HepG2 (cell line): ENCODE results near the gene FAHD1. TPM values are rescaled to one million over a fixed set of nuclear protein-coding genes. Genes with fewer than 3 reads are reported as not detected.

Experiments used
- CHCHD3 ChIP-seq: sonication (generic); formaldehyde crosslinking; IDR thresholded peaks from 2 replicates; pipeline ENCODE4 v1.8.0; 2022; ENCODE audit warnings: mild to moderate bottlenecking, missing genetic modification reagents, moderate library complexity
- GABPB1 ChIP-seq: IDR thresholded peaks from 2 replicates; pipeline ENCODE4 v1.6.1; 2016; ENCODE audit warnings: mild to moderate bottlenecking, missing genetic modification reagents, moderate library complexity, missing compliant biosample characterization
- GMEB1 ChIP-seq: sonication (generic); formaldehyde crosslinking; IDR thresholded peaks from 2 replicates; pipeline ENCODE4 v1.5.1; 2020; ENCODE audit warnings: missing genetic modification reagents, mild to moderate bottlenecking, borderline replicate concordance
- HDAC1 ChIP-seq: sonication (generic); formaldehyde crosslinking; IDR thresholded peaks from 2 replicates; pipeline ENCODE4 v1.5.1; 2020; ENCODE audit warnings: mild to moderate bottlenecking, missing genetic modification reagents
- MBNL3 ChIP-seq: fragments of 250-450 bp; sonication (Bioruptor Pico); conservative IDR thresholded peaks from 2 replicates; pipeline ENCODE4 v1.8.0; 2022; ENCODE audit warnings: mild to moderate bottlenecking, inconsistent platforms
- PBX2 ChIP-seq: IDR thresholded peaks from 2 replicates; pipeline ENCODE4 v1.6.1; 2016; ENCODE audit warnings: control low read depth
- POGZ ChIP-seq: sonication (generic); formaldehyde crosslinking; IDR thresholded peaks from 2 replicates; pipeline ENCODE4 v1.4.0; 2020; ENCODE audit warnings: mild to moderate bottlenecking, missing genetic modification reagents
- SMARCC2 ChIP-seq: fragments of 450-650 bp; IDR thresholded peaks from 2 replicates; pipeline ENCODE4 v1.6.1; 2017; ENCODE audit warnings: antibody characterized with exemption, mild to moderate bottlenecking
- XRCC5 ChIP-seq: fragments of 200-400 bp; formaldehyde crosslinking; optimal IDR thresholded peaks from 2 replicates; pipeline ENCODE3; 2017; ENCODE audit warnings: mild to moderate bottlenecking, low read length
- ZNF335 ChIP-seq: sonication (generic); formaldehyde crosslinking; IDR thresholded peaks from 2 replicates; pipeline ENCODE4 v1.4.0; 2020; ENCODE audit warnings: missing genetic modification reagents
- ZNF646 ChIP-seq: sonication (generic); formaldehyde crosslinking; IDR thresholded peaks from 2 replicates; pipeline ENCODE4 v1.9.0; 2021; ENCODE audit warnings: mild to moderate bottlenecking, missing genetic modification reagents
- ZNF670 ChIP-seq: sonication (generic); formaldehyde crosslinking; IDR thresholded peaks from 2 replicates; pipeline ENCODE4 v1.8.0; 2022; ENCODE audit warnings: mild to moderate bottlenecking, missing genetic modification reagents, borderline replicate concordance
- ZNF737 ChIP-seq: sonication (generic); formaldehyde crosslinking; IDR thresholded peaks from 2 replicates; pipeline ENCODE4 v1.5.0; 2020; ENCODE audit warnings: missing genetic modification reagents, mild to moderate bottlenecking, borderline replicate concordance
- polyA plus RNA-seq, 8 experiments: library from polyadenylated mRNA; depleted of rRNA in 3 of 8; stranded (reverse) in 7 of 8; unstranded in 1 of 8; fragments of >200 nt; fragmentation: Illumina TruSeq in 4 of 8; extraction: Trizol in 4 of 8; gene quantifications; 2 replicates each; pipeline versions ENCODE4 v1.2.1 to v1.2.3, GENCODE V29; 2011 to 2016; ENCODE audit warnings: low read depth in 4 of 8, missing spikeins in 1 of 8, mixed read lengths in 1 of 8; ENCODE audit not compliant: insufficient read depth in 1 of 8
- total RNA-seq, 5 experiments: library from RNA; depleted of rRNA; stranded (reverse); fragments of >200 nt; fragmentation: Illumina TruSeq; extraction: Trizol; gene quantifications; 2 replicates each; pipeline ENCODE4 v1.2.3, GENCODE V29; 2016; ENCODE audit warnings: low read depth in 1 of 5
- TF ChIP-seq, protein P1 (sequence below): sonication (generic); formaldehyde crosslinking; IDR thresholded peaks from 2 replicates; pipeline ENCODE4 v1.9.0; 2021; ENCODE audit warnings: missing genetic modification reagents, borderline replicate concordance
- TF ChIP-seq, protein P2 (sequence below): sonication (generic); formaldehyde crosslinking; IDR thresholded peaks from 2 replicates; pipeline ENCODE4 v1.8.1; 2023; ENCODE audit warnings: mild to moderate bottlenecking, missing genetic modification reagents, borderline replicate concordance
- TF ChIP-seq, protein P3 (sequence below): sonication (generic); formaldehyde crosslinking; IDR thresholded peaks from 2 replicates; pipeline ENCODE4 v1.8.0; 2022; ENCODE audit warnings: mild to moderate bottlenecking, missing genetic modification reagents, moderate library complexity

FAHD1 gene
- total and polyA plus RNA-seq, 2 of the 13 experiments (the other 11 are each of a cell fraction or from before 2014, with no cell fraction given) = 39.0 to 45.3 TPM

DNA sequence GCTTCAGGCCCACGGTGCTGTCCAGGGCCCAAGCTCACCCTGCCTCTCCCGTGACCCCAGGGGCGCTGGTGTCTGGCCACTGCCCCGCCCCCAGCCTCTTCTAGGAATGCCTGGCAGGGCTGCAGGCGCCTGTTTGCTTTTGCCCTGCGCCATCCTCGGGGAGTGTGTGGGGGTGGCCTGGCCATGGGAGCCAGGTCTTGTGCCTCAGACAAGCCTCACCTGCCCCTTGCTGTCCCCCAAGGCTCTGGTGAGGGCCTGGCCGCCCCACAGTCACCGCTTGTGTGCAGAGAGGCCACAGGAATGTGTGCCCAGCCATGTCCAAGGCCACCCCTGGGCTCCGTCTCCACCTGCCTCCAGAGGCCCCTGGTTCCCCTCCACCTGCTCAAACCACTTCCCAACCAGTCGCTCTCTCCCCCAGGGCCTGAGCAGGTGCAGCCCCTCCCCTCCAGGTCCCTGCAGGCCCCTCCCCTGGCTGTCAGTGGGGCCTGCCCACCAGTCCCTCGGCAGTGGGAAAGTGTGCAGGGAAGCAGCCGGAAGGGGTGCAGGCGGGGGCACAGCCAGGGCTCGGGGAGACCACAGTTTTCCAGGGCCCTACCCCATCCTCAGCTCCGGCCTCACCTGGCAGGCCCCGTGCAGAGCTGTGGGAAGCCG lies 32.7 kb upstream of the FAHD1 start (continued):
- TF ChIP-seq GMEB1 (CRISPR knock-in tag) (0 out of 2 replicates have a peak, but pooled peaks have one; percentile 12), ZNF646 (CRISPR knock-in tag) (no peak), ZNF670 (no peak; the same call in 1 of the 2 replicates), PBX2 (CRISPR knock-in tag) (no peak), POGZ (peak; percentile 52), SMARCC2 (no peak), XRCC5 (peak; percentile 27), GABPB1 (CRISPR knock-in tag) (peak; percentile 45; the same call in 1 of the 2 replicates), CHCHD3 (CRISPR knock-in tag) (no peak), MBNL3 (CRISPR knock-in tag) (no peak), ZNF335 (CRISPR knock-in tag) (0 out of 2 replicates have a peak, but pooled peaks have one; percentile 18), ZNF737 (CRISPR knock-in tag) (no peak), HDAC1 (CRISPR knock-in tag) (peak; percentile 64; the same call in 1 of the 2 replicates)
- TF ChIP-seq, protein P1, sequence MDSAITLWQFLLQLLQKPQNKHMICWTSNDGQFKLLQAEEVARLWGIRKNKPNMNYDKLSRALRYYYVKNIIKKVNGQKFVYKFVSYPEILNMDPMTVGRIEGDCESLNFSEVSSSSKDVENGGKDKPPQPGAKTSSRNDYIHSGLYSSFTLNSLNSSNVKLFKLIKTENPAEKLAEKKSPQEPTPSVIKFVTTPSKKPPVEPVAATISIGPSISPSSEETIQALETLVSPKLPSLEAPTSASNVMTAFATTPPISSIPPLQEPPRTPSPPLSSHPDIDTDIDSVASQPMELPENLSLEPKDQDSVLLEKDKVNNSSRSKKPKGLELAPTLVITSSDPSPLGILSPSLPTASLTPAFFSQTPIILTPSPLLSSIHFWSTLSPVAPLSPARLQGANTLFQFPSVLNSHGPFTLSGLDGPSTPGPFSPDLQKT (CRISPR knock-in tag) = no peak
- TF ChIP-seq, protein P2, sequence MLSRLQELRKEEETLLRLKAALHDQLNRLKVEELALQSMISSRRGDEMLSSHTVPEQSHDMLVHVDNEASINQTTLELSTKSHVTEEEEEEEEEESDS (CRISPR knock-in tag) = no peak
- TF ChIP-seq, protein P3, sequence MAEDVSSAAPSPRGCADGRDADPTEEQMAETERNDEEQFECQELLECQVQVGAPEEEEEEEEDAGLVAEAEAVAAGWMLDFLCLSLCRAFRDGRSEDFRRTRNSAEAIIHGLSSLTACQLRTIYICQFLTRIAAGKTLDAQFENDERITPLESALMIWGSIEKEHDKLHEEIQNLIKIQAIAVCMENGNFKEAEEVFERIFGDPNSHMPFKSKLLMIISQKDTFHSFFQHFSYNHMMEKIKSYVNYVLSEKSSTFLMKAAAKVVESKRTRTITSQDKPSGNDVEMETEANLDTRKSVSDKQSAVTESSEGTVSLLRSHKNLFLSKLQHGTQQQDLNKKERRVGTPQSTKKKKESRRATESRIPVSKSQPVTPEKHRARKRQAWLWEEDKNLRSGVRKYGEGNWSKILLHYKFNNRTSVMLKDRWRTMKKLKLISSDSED (CRISPR knock-in tag) = no peak
